ENCODE data around the gene SYT8.

DNA sequence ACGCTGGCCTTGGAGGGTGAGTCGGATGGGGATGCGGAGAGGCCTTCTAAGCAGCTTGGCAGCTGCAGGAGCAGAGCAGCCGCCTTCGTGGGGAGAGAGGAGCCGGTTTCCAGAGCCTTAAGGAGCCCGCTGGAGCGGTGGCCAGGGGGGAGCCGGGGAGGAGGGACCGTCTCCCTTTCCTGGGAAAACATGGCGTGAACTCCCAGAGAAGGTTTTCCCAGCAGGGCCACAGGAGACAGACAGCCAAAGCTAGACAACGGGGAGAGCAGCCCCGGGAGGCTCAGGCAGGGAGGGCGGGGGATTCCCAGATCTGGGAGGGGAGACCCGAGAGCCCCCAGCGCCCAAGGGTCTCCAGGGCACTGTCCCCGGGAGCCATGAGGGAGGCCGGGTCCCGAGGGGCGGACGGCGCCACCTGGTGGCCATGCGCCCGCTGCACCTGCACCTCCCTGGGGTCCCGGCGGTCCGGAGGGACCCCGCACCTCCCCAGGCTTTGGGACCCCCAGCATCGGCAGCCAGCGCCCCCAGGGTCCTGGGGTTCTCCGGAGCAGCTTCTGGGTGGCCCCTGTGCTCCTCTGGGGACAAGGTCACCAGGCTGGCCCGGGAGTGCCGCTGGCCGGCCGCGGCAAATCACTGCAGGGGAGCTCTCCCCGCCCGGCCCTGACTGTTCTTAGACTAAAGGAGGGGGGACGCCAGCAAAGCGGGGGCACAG is 2.4 kb upstream of the SYT8 start:
- no peak for TF ChIP-seq ZNF274 (IDR thresholded peaks at IDR 0.05; ENCODE audit: low read depth, low read length)
- TF ChIP-seq, protein P1, sequence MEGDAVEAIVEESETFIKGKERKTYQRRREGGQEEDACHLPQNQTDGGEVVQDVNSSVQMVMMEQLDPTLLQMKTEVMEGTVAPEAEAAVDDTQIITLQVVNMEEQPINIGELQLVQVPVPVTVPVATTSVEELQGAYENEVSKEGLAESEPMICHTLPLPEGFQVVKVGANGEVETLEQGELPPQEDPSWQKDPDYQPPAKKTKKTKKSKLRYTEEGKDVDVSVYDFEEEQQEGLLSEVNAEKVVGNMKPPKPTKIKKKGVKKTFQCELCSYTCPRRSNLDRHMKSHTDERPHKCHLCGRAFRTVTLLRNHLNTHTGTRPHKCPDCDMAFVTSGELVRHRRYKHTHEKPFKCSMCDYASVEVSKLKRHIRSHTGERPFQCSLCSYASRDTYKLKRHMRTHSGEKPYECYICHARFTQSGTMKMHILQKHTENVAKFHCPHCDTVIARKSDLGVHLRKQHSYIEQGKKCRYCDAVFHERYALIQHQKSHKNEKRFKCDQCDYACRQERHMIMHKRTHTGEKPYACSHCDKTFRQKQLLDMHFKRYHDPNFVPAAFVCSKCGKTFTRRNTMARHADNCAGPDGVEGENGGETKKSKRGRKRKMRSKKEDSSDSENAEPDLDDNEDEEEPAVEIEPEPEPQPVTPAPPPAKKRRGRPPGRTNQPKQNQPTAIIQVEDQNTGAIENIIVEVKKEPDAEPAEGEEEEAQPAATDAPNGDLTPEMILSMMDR (IDR thresholded peaks at IDR 0.05 in 2 of 3, conservative IDR thresholded peaks at IDR 0.05 in 1 of 3; ENCODE audit: borderline replicate concordance in 1 of 3, insufficient read depth in 1 of 3, low read depth in 2 of 3, low read length in 2 of 3) = peak in 2 of 3 experiments; percentile 94 to 96; a peak in 4 of 6 replicates
- TF ChIP-seq POLR2AphosphoS5 (IDR thresholded peaks at IDR 0.05; ENCODE audit: low read depth, low read length) = 0 out of 2 replicates have a peak, but pooled peaks have one; percentile 17
